GM18505 (cell line): Measurements from ENCODE around the gene UBXN4.

Source experiments
- ATAC-seq: cut with Tn5 transposase; IDR thresholded peaks from one replicate; pipeline ENCODE4 v1.9.1; 2021; ENCODE audit not compliant: unreplicated experiment
- POLR2A ChIP-seq: IDR thresholded peaks from 4 replicates; pipeline ENCODE4 v1.6.1; 2011; ENCODE audit warnings: borderline replicate concordance; ENCODE audit not compliant: insufficient read depth, insufficient read length; ENCODE audit errors: extremely low read depth

Gene UBXN4

GRCh38 chr2:135740206-135740605 is 1.4 kb upstream of the UBXN4 start:
- no peak for ATAC-seq
- no peak for TF ChIP-seq POLR2A

DNA sequence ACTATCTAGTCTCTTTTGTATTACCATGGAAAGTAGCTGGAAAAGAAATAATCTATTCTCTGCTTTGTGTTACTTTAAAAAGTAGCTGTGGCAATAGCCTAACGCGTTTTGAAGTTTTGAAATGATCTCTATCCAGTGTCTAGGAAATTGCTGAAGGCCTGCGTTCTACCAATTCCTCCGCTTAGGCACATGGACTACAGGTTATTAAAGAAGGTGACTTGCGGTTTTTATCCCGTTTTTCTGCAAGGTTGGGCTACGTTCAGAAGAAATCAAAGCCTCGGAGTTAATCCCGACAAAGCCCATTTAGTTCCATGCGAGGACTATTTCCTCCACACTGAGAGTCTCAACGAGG is 636 bp upstream of the UBXN4 start:
- no peak for ATAC-seq
- no peak for TF ChIP-seq POLR2A

DNA sequence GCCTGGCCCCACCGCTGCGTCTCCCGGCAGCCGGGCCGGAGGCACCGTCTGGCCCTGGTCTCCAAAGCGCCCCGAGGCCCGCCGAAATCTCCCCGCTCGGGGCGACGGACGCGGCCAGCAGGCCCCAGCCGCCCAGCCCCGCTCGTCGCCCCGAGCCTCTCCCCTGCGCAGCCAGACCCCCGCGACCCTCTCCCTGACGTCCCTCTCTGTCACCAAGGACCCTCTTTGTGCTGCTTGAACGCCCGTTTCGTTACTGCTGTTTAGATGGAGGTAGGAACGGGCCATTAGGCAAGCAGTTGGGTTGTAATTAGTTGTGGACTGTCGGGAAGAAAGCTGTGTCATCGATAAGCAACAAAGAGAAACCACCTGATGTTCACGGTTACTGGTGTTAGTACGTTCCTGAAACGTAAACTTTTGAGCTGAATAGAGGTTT is 686 bp downstream of the UBXN4 start:
- no peak for TF ChIP-seq POLR2A
- ATAC-seq: peak; percentile 11

- ATAC-seq: no peak
Measured at GRCh38 chr2:135743860-135744259, 2.2 kb downstream of the UBXN4 start.

DNA sequence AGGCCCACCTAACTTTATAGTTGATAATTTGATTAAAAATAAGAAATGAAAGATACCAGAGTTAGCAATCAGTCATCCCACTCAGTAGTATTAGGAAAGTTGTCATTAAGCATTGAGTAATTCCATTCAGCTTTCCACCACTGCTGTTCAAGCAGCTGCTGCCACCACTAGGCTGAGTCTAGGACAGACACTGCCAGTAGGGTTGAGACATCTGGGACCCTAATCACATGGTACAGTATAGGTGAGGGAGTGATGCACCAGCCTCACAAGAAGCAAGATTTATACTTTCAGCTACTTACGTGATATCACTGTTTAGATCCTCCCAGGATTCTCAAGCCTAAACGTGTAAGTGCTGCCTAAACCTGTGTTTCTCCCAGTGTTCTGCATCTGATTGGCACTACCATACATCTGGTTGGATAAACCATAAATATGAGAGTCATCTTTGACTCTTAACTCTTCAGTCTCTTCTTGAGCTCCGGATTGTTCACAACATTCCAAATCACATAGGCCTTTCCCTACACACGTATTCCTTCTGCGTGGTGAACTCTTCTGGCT is 3.2 kb downstream of the UBXN4 start:
- TF ChIP-seq POLR2A: no peak
- no peak for ATAC-seq

More at GRCh38 chr2:135743860-135744259, 2.2 kb downstream of the UBXN4 start:
- no peak for TF ChIP-seq POLR2A

DNA sequence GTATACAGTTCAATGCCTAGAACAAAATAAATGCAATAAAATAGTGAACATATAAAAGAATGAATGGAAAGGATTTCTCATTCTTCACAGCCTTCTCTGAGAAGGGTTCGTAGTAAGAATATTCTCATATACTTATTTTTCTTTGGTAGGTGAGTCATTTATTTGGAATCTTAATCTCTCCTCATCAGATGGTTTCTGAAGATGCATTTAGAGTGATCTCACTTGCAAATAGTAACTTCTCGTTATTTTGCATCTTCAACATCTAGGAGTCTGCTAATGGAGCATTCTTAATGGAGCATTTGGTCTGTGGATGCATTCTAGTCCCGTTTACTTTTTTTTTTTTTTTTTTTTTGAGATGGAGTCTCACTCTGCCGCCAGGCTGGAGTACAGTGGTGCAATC is 3.9 kb downstream of the UBXN4 start:
- TF ChIP-seq POLR2A: no peak
- ATAC-seq: no peak

GRCh38 chr2:135755573-135755972 is 13.9 kb downstream of the UBXN4 start:
- no peak for ATAC-seq
- TF ChIP-seq POLR2A: no peak

- no peak for ATAC-seq
- no peak for TF ChIP-seq POLR2A
Measured at GRCh38 chr2:135756692-135757091, 15.0 kb downstream of the UBXN4 start.

DNA sequence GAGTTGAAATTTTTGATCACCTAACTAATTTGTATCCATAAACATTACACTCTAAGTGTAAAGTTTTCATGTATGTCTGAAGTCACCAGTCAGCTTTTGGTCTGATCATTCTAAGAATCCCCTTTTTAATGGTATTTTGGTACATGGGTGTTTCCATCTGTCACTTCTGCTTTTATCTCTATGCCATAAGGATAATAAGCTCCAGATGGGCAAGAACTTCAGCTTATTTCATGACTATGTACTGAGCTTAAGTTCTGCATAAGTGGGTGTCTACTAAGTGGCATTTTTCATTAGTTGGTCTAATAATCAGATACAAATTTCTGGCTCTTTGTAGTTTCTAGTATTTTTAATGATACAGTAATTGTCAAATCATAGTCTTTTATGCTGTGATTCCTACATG is 20.4 kb downstream of the UBXN4 start:
- no peak for TF ChIP-seq POLR2A
- ATAC-seq: no peak

- no peak for ATAC-seq
- no peak for TF ChIP-seq POLR2A
Measured at GRCh38 chr2:135762530-135762929, 20.9 kb downstream of the UBXN4 start.

DNA sequence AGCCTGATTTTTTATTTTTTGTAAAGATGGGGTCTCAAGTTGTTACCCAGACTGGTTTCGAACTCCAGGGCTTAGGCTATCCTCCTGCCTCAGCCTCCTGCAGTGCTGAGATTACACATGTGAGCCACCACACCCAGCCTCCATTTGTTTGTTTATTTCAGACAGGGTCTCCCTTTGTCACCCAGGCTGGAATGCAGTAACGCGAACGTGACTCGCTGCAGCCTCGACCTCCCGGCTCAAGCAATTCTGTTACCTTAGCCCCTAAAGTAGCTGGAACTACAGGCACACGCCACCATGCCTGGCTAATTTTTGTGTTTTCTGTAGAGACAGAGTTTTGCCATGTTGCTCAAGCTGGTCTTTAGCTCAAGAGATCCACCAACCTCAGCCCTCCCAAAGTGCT is 27.2 kb downstream of the UBXN4 start:
- TF ChIP-seq POLR2A: no peak
- ATAC-seq: no peak

- TF ChIP-seq POLR2A: no peak
- ATAC-seq: no peak
Measured at GRCh38 chr2:135773319-135773718, 31.7 kb downstream of the UBXN4 start.

DNA sequence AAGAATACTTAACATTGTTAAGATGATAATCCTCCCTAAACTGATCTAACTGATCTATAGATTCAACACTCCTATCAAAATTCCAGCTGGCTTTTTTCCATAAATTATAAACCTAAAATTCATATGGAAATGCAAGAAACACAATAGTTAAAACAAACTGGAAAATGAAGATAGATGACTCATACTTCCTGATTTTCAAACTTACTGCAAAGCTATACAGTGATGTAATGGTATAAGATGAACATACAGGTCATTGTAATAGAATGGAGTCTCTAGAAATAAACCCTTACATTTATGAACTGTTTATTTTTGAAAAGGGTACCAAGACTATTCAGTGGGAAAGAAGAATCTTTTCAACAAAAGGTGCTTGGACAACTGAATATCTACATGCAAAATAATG is 32.3 kb downstream of the UBXN4 start:
- ATAC-seq: no peak
- TF ChIP-seq POLR2A: no peak

GRCh38 chr2:135775420-135775819 is 33.8 kb downstream of the UBXN4 start:
- TF ChIP-seq POLR2A: no peak
- no peak for ATAC-seq

DNA sequence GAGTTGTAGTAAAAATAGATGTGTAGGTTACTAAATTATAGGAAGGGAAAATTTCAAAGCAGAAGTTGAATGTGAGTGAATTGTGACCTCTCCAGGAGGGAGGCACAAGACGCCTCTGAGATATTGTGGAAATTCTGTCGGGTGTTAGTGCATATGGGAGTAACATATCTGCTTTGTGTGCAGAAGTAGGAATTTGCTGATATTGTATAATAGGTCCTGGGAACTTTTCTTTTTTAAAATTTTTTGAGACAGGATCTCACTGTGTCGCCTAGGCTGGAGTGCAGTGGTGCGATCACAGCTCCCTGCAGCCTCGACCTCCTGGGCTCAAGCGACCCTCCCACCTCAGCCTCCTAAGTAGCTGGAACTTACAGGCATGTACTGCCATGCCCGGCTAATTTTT is 34.7 kb downstream of the UBXN4 start:
- ATAC-seq: no peak
- no peak for TF ChIP-seq POLR2A
